ENCODE results near the gene SELE.
"Not testable (repeated sequence)": the region's sequence is repeated elsewhere in the genome, so short reads cannot be mapped to it uniquely, and the experiment has no call there.

The SELE gene

DNA sequence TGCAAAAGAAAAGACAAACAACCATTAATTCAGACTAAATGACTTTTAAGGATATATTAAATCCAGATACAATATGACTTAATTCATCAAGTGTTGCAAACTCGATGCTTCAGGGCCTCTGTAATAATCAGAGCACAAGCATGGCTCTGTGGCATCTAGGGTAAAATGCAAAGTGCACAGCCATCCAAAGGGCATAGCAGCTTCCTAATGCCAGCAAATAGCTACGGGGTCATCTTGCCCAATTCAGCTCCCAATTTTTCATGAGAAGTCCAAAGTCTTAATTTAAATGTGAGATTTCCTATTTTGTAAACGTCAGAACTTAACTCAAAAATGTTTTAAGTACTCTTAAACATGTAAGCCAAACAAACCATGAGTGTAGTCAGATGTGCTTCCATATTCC lies 7.9 kb downstream of the SELE start:
- no peak overlapping the region for H3K27ac ChIP-seq
- no peak for DNase-seq (ENCODE audit: low read depth, low spot score)

DNA sequence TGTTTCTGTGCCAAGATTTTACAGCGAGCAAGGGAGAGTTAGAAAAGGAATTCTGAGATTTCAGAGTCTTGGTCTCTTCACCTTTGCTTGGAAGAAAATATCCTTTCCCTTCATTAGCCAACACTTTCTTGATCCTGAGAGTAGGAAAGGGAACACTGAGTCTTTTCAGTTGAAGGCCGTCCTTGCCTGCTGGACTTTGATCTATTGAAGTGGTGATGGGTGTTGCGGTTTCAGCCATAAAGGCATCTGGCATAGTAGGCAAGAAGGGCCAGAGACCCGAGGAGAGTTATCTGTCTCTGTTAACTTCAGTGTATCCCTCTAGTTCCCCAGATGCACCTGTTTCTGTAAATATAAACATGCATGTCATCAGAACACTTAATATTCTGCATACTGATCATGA lies 9.7 kb downstream of the SELE start:
- no peak for DNase-seq (ENCODE audit: low read depth, low spot score)
- H3K27ac ChIP-seq = no peak overlapping the region

DNA sequence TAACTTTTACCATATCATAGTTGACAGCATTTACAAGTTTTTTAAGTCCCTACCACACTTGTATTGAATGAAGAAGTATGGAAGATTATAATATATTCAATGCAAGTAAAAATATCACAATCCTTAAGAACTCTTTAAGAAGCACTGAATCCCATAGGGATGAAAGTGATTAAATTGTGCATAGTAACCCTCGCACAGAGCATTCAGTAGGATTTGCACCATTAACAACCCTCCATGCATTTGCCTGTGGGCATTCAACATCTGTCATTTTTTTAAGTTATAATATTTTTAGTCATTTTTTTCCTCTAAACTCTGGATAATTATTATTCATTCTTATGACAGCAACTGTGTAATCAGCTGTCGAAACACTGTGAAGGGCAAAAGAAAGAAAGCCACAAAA lies 10.1 kb downstream of the SELE start:
- no peak overlapping the region for H3K27ac ChIP-seq
- DNase-seq (ENCODE audit: low read depth, low spot score) = no peak

DNA sequence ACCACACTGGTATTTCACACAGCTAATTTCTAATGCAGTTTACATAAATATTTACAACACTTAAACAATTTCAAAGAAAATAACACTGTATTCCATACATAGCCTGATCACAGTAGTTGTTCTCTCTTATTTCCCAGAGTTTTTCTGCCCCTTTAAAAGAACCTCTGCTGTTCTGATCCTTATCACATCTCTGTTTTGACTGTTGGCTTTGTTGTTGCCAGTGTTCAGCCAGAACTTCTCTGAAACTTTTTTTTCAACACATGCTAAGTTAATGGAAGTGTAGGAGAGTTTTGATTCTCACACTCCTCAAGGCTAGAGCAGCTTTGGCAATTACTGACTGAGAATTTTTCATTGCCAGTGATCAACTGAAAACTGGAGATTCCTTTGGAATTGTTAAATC lies 11.1 kb downstream of the SELE start:
- H3K27ac ChIP-seq = no peak overlapping the region
- no peak for DNase-seq (ENCODE audit: low read depth, low spot score)

DNA sequence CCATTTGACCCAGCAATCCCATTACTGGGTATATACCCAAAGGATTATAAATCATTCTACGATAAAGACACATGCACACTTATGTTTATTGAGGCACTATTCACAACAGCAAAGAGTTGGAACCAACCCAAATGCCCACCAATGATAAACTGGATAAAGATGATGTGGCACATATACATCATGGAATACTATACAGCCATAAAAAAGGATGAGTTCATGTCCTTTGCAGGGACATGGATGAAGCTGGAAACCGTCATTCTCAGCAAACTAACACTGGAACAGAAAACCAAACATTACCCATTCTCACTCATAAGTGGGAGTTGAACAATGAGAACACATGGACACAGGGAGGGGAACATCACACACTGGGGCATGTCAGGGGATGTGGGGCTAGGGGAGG lies 18.8 kb downstream of the SELE start:
- not testable (repeated sequence) for DNase-seq (ENCODE audit: low read depth, low spot score)

DNA sequence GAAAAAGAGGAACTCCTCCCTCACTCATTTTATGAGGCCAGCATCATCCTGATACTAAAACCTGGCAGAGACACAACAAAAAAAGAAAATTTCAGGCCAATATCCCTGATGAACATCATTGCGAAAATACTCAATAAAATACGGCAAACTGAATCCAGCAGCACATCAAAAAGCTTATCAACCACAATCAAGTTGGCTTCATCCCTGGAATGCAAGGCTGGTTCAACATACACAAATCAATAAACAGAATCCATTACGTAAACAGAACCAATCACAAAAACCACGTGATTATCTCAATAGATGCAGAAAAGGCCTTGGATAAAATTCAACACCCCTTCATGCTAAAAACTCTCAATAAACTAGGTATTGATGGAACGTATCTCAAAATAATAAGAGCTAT lies 20.8 kb downstream of the SELE start:
- not testable (repeated sequence) for DNase-seq (ENCODE audit: low read depth, low spot score); H3K27ac ChIP-seq

More for the DNA sequence above, 18.8 kb downstream of the SELE start:
- not testable (repeated sequence) for H3K27ac ChIP-seq

DNA sequence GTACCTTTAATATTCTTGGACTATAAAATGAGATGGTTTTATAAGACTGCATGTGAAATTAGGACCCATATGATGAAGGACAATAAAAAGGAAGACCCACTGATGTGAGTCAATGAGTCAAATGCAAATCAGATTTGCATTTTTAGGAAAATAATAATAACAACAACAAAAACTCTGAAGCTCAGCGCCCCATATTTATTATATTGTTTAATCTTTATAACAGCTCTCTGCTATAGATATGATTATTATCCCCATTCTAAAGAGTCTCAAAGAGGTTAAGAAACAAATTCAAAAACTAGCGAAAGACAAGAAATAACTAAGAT lies 21.6 kb downstream of the SELE start:
- DNase-seq (ENCODE audit: low read depth, low spot score) = no peak
- H3K27ac ChIP-seq = no peak overlapping the region

DNA sequence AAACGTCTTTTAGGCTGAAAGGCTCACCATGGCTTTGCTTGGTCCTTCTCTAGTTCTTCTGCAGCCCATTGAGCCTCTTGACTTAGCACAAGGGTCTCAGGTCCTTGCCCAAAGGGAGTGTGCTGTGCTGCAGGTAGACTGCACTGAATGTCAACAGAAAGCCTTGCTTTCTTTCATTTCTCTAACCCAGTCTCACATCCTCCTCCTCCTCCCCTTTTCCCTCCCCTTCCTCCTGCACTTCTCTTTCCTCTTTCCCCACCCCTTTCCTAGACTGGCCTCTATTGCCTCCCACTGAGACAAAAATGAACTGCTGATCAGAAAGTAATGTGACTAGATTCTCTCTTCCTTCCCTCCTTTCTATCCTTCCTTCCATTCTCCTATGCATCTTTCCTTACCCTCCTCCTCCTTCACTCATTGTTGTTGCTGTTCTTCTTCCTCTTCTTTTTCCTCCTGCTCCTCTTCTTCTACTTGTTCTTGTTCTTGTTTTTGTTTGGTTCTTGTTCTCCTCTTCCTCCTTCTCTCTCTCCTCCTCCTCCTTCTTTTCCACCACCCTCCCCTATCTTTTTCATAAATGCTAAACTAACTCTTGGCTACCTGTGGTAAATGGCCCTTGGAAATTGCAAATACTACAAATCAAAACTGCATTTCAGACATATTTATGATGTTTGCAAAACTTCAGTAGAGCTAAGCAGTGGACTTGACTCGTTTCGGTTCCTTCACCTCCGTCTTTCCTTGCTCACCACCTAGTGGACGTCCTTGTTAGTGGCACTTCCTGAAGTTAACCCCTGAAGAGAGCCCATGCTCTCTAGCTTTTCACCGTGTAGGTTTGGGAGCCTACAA lies 22.2 kb downstream of the SELE start, which contains the start of gene SELL:
TSS of gene SELL (minus strand) at position 152 of the 840 bp plus-strand sequence. CDS start at position 30, 122 bp downstream.
- no peak within 1 kb of the TSS for H3K27ac ChIP-seq

DNA sequence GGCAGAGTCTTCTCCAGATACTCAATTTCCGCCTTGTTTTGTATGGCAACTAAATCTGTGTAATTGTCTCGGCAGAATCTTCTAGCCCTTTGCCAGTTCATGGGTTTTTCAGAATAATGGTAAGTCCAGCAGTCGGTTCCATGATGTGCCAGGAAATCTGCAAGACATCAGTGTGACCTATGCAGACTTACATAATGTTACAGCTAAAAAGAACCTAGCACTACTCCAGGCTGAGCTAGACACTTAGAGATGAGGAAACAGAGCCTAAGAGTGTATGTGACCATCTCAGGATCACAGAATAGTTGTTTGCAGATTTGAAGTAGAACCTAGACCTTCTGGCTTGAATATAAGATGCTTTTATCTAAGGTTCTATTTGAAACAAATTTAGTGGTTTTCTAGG lies 25.2 kb downstream of the SELE start:
- no peak overlapping the region for H3K27ac ChIP-seq
- DNase-seq (ENCODE audit: low read depth, low spot score) = no peak

More for the DNA sequence above, 22.2 kb downstream of the SELE start, which contains the start of gene SELL:
- DNase-seq (ENCODE audit: low read depth, low spot score) = peak; percentile 5

DNA sequence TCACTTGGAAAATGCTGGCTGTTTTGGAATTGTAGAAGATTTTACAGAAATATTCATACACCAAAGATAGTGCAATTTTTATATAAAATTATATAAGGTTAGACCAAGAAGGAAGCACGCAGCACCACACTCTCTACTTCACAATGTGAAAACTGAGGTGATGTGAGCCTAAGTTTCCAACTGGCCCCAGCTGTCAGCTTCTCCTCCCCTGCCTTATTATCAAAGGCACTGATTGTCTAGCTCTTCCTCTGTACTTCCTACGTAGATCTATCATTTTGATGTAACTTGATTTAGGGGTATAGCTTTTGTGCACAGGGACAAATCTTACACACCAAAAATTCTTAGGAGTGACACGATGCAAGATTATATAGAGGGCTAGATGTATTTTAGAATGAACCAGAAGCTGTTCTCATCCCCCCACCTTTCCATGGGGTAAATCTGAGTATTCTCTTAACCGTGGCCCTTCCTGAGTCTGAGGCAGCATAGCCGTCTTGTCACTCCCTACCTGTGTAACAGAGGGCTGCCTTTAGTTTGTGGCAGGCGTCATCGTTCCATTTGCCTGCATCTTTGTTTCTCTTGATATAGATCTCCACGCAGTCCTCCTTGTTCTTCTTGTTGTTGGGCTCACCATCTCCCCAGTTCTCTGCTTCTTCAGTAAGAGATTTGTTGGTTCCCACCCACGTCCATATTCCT lies 25.8 kb downstream of the SELE start:
- no peak overlapping the region for H3K27ac ChIP-seq
- no peak for DNase-seq (ENCODE audit: low read depth, low spot score)

DNA sequence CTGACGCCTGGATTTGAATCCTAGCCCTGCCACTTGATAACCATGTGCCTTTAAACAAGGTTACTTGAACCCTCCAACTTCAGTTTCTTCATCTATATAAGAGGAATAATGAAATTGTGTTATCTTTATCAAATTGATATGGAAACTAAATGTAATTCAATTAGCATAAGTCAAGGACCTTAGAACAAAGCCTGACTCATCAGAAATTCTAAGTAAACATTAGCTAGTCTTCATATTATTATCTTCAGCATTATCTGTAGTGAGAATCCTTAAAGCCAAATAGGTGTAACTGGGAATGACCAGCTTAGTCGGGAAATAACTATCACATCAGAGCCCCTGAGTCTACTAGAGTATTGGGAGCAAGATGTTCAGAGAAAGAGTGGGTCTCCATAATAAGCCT lies 29.1 kb downstream of the SELE start:
- no peak for DNase-seq (ENCODE audit: low read depth, low spot score)
- H3K27ac ChIP-seq = no peak overlapping the region

DNA sequence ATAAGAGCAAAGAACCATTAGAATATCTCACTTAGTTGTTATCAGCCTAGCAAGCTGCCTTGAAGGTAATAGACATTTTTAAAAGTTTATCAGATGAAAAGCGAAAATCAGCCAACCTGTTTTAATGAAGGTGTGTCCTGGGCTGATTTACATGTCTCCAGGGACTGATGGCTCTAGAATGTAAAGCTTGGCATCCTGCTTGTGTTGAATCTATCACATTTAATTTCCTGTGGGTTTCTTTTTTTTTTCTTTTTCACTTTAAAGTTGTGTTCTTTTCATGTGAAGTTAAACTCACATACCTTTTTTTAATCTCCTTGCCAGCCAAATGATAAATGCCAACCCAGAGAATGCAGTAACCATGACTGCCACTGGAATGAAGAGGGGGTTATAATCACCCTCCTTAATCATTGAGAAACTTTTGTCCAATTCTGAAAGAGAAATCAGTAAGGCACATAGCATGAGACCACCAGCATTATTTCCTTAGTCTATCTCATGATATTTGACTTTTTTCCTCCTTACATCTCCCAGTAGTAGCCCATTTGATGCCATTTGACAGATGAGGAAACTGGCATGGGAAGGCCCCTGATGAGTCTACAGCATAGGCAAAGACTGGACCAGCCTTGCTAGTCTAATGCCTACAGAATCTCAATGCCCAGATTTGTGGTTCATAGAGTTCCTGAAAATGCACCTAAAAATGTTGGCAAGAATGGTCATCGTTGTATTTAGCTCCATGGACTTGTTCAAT lies 32.4 kb downstream of the SELE start:
- H3K27ac ChIP-seq = no peak overlapping the region

DNA sequence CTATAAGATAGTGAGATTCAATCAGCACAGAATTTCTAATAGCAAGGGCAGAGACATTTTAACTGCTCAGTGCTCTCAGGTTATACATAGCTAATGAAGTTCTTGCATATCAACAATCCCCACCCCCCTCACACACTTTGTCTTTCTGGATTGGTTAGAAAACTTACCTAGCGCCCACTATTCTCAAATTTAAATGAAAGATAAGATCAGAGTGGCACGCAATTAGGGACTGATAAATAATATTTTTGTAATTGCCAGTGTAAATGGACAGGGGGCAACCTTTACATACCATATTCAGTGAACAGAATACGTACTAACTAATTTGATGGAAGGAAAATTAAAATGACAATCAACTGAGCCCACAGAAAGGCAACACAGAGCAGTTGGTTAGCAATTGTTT lies 34.2 kb downstream of the SELE start:
- no peak overlapping the region for H3K27ac ChIP-seq
- DNase-seq (ENCODE audit: low read depth, low spot score) = no peak

More for the DNA sequence above, 32.4 kb downstream of the SELE start:
- DNase-seq (ENCODE audit: low read depth, low spot score) = no peak

DNA sequence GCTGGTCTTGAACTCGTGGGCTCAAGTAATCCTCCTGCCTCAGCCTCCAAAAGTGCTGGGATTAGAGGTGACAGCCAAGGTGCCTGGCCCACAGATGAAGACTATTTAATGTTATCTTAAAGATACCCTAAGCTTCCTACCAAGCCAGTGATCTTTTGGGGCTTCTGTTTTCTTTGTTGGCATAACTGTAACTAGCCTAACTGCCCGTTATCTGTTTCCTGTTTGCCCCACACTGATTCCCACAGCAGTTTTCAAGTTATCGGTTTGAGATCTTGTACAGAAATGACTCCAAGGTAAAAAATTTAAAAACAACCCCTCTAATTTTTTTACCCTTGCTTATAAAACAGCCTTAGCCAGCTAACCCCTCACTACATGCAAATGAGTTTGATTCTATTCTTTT lies 34.9 kb downstream of the SELE start:
- DNase-seq (ENCODE audit: low read depth, low spot score) = no peak

DNA sequence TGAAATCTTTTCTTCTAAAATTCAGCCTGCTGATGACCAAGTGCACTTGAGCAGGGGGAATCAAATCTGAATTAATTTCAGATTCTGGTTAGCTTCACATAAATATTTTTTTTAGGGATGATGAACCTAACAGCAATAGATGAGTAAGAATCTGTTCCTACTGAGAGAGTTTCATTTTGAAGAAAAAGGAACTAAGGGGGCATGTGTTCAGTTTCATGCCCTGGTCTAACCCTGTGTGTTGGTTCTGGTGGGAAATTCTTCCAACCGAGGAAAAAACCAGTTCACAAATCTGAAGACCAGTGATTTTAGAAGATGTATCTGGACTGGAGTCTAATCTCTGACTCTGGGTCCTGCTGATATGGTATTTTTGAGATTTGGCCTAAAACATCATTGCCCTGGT lies 36.1 kb downstream of the SELE start:
- H3K27ac ChIP-seq = no peak overlapping the region
- DNase-seq (ENCODE audit: low read depth, low spot score) = no peak

More for the DNA sequence above, 34.9 kb downstream of the SELE start:
- no peak overlapping the region for H3K27ac ChIP-seq

DNA sequence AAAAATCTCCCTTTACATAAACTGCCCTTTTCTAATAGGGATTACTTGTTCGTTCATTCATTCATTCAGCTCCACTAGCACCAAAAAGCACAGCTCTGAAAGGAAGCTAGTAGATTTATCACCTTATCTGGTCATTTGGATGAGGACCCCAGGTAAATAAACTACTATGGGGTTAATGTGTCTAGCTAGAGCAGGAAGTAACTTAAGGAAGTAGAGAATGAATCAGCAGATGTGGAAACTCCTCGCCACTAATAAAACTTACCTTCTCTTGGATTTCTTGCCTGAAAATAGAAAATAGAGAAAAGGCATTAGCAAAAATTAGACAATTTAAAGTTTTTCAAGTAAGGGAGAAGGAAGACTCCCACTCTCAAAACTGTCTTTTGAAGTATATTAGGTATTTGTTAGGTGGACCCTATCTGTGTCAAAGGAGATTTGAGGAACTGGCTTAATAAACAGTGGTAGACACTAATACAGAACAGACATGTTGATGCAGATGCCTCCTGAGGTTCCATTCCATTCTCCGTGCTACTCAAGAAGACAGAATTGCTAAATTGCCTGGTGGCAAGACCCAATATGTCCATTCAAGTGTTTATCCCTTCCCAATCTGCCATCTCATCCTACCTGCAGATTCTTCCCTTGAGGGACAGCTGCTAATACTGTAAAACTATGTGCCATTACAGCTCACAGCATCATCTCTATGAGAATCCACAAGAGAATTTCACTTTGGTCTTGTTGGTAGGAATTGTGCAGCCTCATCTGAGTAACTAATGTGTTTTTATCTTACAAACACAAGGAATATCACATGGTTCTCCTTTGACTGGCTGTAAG lies 37.4 kb downstream of the SELE start:
- DNase-seq (ENCODE audit: low read depth, low spot score) = no peak
- peak overlapping the region; percentile 32 for H3K27ac ChIP-seq

DNA sequence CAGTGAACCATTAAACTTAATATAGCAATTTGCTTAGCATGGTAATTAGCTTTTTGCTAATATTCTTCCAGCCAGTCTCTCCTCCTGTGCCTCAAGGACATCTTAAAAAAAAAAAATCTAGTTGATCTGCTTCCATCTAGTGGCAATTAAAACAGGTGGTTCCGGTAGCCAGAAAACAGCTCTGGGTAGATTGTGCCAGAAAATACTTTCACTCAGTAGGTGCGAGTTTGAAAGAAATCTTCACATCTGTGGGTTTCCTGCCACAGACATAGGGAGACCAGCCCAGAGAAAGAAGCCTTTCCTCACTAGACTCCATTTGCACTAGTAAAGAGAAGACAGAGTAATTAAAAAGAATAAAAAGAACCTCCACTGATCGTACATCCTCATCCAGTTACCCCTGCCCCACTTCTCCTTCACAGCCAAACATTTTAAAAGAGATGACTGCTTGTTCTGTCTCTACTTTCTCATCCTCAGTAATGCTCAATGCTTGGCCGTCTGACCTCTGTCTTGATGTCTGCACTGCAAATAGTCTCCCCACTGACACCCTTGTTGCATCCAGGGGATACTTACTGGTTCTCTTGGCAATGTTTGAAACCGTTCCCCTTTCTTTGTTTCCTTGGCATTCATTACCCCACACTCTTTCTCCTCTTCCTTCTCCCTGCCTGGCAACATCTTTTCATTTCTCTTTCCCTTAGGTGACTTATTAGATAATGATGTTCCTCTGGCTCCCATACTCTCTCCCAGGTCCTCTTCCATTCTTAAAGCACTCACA lies 39.4 kb downstream of the SELE start:
- DNase-seq (ENCODE audit: low read depth, low spot score) = no peak
- no peak overlapping the region for H3K27ac ChIP-seq

DNA sequence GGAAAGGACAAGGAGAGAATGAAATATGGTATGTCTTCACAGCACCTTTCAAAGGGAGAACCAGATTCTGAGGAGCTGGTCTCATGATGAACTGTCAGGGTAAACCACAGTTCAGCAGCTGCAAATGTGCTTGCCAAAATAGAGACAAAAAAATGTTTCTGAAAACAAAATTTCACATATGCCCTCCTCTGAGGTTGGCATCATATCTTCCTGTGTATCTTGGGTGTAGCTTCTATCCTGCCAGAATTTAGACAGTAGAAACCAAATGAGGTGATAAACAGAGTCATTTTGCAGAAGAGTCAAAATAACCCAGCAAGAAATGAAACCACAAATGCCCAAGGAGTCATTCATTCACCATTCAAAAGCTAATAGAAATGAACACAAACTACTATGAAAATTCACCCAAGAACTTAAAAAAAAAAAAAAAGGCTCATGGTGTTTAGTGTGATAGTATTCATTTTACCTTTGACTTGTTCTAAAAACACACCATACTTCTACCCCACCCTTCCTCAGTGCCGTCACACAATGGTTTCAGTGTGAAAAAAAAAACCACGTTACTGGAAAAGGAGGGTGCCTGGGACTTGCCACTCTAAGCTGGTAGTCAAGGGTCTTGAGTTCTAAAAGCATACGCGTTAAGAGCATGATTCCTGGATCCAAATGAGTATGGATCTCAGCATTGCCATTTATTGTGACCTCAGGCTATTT lies 41.0 kb downstream of the SELE start:
- no peak for DNase-seq (ENCODE audit: low read depth, low spot score)
- no peak overlapping the region for H3K27ac ChIP-seq

DNA sequence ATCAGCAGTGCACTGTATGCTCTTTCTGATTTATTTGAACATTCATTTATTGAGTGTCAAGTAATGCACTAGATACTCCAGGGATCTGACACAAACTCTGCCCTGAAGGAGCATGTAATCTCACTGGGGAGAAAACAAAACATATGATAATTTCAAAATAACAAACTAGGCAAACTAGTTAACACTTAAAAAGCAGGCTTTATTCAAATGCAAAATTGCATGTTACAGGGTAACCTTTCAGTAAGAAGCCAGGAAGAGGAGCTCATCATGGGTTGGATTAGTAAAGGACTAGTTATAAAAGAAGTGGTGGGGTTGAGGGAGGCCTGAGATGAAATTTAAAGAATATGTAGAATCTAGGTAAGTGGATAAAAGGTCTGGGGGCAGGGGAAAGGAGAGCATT lies 43.4 kb downstream of the SELE start:
- no peak overlapping the region for H3K27ac ChIP-seq
- no peak for DNase-seq (ENCODE audit: low read depth, low spot score)

Measured in epithelial cell of prostate (primary cell).